ENCODE measurements around the gene GPSM1. TPM values are rescaled to one million over a fixed set of nuclear protein-coding genes. Genes with fewer than 3 reads are reported as not detected.

GPSM1 gene
- total RNA-seq, 1 donor from 2014 or later: 37.1 TPM

GRCh38 chr9:136379401-136379800 is 52.1 kb downstream of the GPSM1 start:
- no peak for DNase-seq

- DNase-seq: no peak
Observed at GRCh38 chr9:136379891-136380290, 52.6 kb downstream of the GPSM1 start.

- no peak for DNase-seq
Observed at GRCh38 chr9:136380381-136380780, 53.0 kb downstream of the GPSM1 start.

- DNase-seq: no peak
Observed at GRCh38 chr9:136381311-136381710, 54.0 kb downstream of the GPSM1 start.

- DNase-seq: no peak
Observed at GRCh38 chr9:136381966-136382513, 54.7 kb downstream of the GPSM1 start.

- no peak for DNase-seq
Observed at GRCh38 chr9:136383436-136383835, 56.1 kb downstream of the GPSM1 start.

- no peak for DNase-seq
Observed at GRCh38 chr9:136385015-136385414, 57.7 kb downstream of the GPSM1 start.

- no peak for DNase-seq
Observed at GRCh38 chr9:136386018-136386417, 58.7 kb downstream of the GPSM1 start.

GRCh38 chr9:136387217-136387616 is 59.9 kb downstream of the GPSM1 start:
- no peak for DNase-seq

- no peak for DNase-seq
Observed at GRCh38 chr9:136389396-136389795, 62.1 kb downstream of the GPSM1 start.

GRCh38 chr9:136391737-136392537 is 64.6 kb downstream of the GPSM1 start:
- no peak for DNase-seq

- no peak for DNase-seq
Observed at GRCh38 chr9:136392538-136393449, 65.5 kb downstream of the GPSM1 start.

- DNase-seq: no peak
Observed at GRCh38 chr9:136393531-136393930, 66.2 kb downstream of the GPSM1 start.

GRCh38 chr9:136394312-136395019 is 67.1 kb downstream of the GPSM1 start:
- DNase-seq: no peak

GRCh38 chr9:136395020-136395340 is 67.6 kb downstream of the GPSM1 start:
- no peak for DNase-seq

- DNase-seq: no peak
Observed at GRCh38 chr9:136395345-136396218, 68.2 kb downstream of the GPSM1 start.

- DNase-seq: no peak
Observed at GRCh38 chr9:136396219-136396515, 68.8 kb downstream of the GPSM1 start.

- no peak for DNase-seq
Observed at GRCh38 chr9:136397643-136398042, 70.3 kb downstream of the GPSM1 start.

GRCh38 chr9:136398286-136398685 is 70.9 kb downstream of the GPSM1 start:
- DNase-seq: no peak

- DNase-seq: peak; percentile 33
Observed at GRCh38 chr9:136399176-136400037, 72.1 kb downstream of the GPSM1 start.
